GM21825 (cell line): ENCODE measurements around the gene NID2.

Experiments
- ATAC-seq: cut with Tn5 transposase; IDR thresholded peaks from one replicate; pipeline ENCODE4 v1.9.1; 2021; ENCODE audit warnings: mild to moderate bottlenecking, moderate library complexity; ENCODE audit not compliant: unreplicated experiment

The NID2 gene

GRCh38 chr14:52029881-52030280, 39.0 kb downstream of the NID2 start:
- ATAC-seq = no peak

GRCh38 chr14:52026901-52027300, 42.0 kb downstream of the NID2 start:
- ATAC-seq = no peak

GRCh38 chr14:52026017-52026660, 42.7 kb downstream of the NID2 start:
- ATAC-seq = no peak

GRCh38 chr14:52025310-52025709, 43.5 kb downstream of the NID2 start:
- no peak for ATAC-seq

- ATAC-seq = no peak
Observed at GRCh38 chr14:52023518-52023917, 45.3 kb downstream of the NID2 start.

GRCh38 chr14:52021957-52022600, 46.8 kb downstream of the NID2 start:
- peak; percentile 81 for ATAC-seq

- peak; percentile 18 for ATAC-seq
Observed at GRCh38 chr14:52020866-52021717, 47.8 kb downstream of the NID2 start.

GRCh38 chr14:52020161-52020714, 48.6 kb downstream of the NID2 start:
- no peak for ATAC-seq

- no peak for ATAC-seq
Observed at GRCh38 chr14:52018970-52019369, 49.9 kb downstream of the NID2 start.

- no peak for ATAC-seq
Observed at GRCh38 chr14:52018252-52018651, 50.6 kb downstream of the NID2 start.

- no peak for ATAC-seq
Observed at GRCh38 chr14:52015411-52016030, 53.3 kb downstream of the NID2 start.

- ATAC-seq = no peak
Observed at GRCh38 chr14:52014601-52015267, 54.1 kb downstream of the NID2 start.

- no peak for ATAC-seq
Observed at GRCh38 chr14:52013984-52014600, 54.8 kb downstream of the NID2 start.

- no peak for ATAC-seq
Observed at GRCh38 chr14:52012635-52013034, 56.2 kb downstream of the NID2 start.

GRCh38 chr14:52011523-52011922, 57.3 kb downstream of the NID2 start:
- no peak for ATAC-seq

GRCh38 chr14:52010173-52010693, 58.6 kb downstream of the NID2 start:
- no peak for ATAC-seq

- ATAC-seq = no peak
Observed at GRCh38 chr14:52008136-52008535, 60.7 kb downstream of the NID2 start.

GRCh38 chr14:52007637-52008036, 61.2 kb downstream of the NID2 start:
- ATAC-seq = no peak

GRCh38 chr14:52007211-52007610, 61.6 kb downstream of the NID2 start:
- ATAC-seq = no peak

GRCh38 chr14:52006361-52006760, 62.5 kb downstream of the NID2 start:
- no peak for ATAC-seq
